OCI-LY3 (cell line): ENCODE data around the gene NFX1.

Experiments used
- H2AFZ ChIP-seq: fragments of 200-600, 300-600 bp; shearing (Covaris generic); 2 replicates; pipeline ENCODE4 v1.6.0; 2014; ENCODE audit warnings: antibody characterized with exemption, low read depth, low read length
- H3K27ac ChIP-seq: fragments of 200-600, 300-600 bp; sonication (generic); 2 replicates; pipeline ENCODE4 v1.5.1; 2014; ENCODE audit warnings: mild to moderate bottlenecking, low read length, moderate library complexity, mixed read lengths
- H3K27me3 ChIP-seq: fragments of 200-600, 300-600 bp; sonication (generic); 2 replicates; pipeline ENCODE4 v1.6.1; 2014; ENCODE audit warnings: low read depth, low read length, mixed read lengths
- H3K36me3 ChIP-seq: fragments of 200-600, 300-600 bp; sonication (generic); replicated peaks from 2 replicates; pipeline ENCODE3; 2014; ENCODE audit warnings: low read depth, low read length, mixed read lengths
- H3K4me1 ChIP-seq: fragments of 300-600, 200-600 bp; sonication (generic); 2 replicates; pipeline ENCODE4 v1.6.1; 2014; ENCODE audit warnings: low read length, mixed read lengths
- H3K4me2 ChIP-seq: fragments of 200-600, 300-600 bp; sonication (generic); 2 replicates; pipeline ENCODE4 v1.6.1; 2014; ENCODE audit warnings: low read length, mixed read lengths
- H3K4me3 ChIP-seq: fragments of 300-600, 200-600 bp; sonication (generic); 2 replicates; pipeline ENCODE4 v1.5.1; 2014; ENCODE audit warnings: antibody characterized with exemption, mild to moderate bottlenecking, low read length, moderate library complexity
- H3K79me2 ChIP-seq: fragments of 300-600, 200-600 bp; shearing (Covaris generic); 2 replicates; pipeline ENCODE4 v1.6.1; 2014; ENCODE audit warnings: mild to moderate bottlenecking, low read length, mixed read lengths
- H3K9ac ChIP-seq: fragments of 300-600, 200-600 bp; shearing (Covaris generic); 2 replicates; pipeline ENCODE4 v1.6.0; 2014; ENCODE audit warnings: mild to moderate bottlenecking, low read length, moderate library complexity
- H3K9me3 ChIP-seq: fragments of 200-600, 300-600 bp; shearing (Covaris generic); 2 replicates; pipeline ENCODE4 v1.6.1; 2014; ENCODE audit warnings: low read length, mixed read lengths; ENCODE audit not compliant: insufficient read depth
- H4K20me1 ChIP-seq: fragments of 200-600, 300-600 bp; sonication (generic); 2 replicates; pipeline ENCODE4 v1.6.1; 2016; ENCODE audit warnings: low read length, mixed read lengths; ENCODE audit not compliant: insufficient read depth
- EZH2phosphoT487 ChIP-seq: fragments of 200-600 bp; shearing (Covaris generic); IDR thresholded peaks from 2 replicates; pipeline ENCODE4 v1.6.1; 2018; ENCODE audit warnings: antibody characterized with exemption, mixed run types, low read depth
- TF ChIP-seq, protein P1 (sequence below): fragments of 200-600, 300-600 bp; sonication (generic); IDR thresholded peaks from 2 replicates; pipeline ENCODE4 v1.5.1; 2014; ENCODE audit warnings: antibody characterized with exemption, low read length, low read depth

The NFX1 gene

DNA sequence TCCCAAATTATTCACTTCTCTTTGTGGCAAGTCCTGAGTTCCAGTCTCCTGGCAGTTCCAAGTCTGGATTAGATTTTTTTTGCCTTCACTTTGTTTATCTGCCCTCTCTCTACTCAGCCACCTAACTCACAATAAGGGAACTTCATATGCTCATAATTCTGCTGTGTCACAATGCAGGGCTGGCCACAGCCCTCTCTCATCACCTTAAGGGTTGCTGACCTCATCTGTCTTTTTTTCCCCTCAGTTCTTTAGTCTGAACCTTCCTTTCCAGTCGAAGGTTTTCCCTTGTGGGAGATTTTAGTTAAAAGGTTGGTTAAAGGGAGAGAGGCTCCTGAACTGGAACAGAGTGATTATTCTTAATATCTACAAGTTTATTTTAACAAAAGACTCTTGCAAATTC lies 29.9 kb upstream of the NFX1 start:
- Histone ChIP-seq H3K27me3 (no peaks in the 10 kb centered on the region), H2AFZ (no peak overlapping the region), H3K4me3 (no peak overlapping the region), H3K27ac (no peak overlapping the region), H3K4me2 (no peak overlapping the region), H3K9ac (no peak overlapping the region), H3K79me2 (peaks cover 34% of the 10 kb centered on the region), H3K36me3 (peaks cover 52% of the 10 kb centered on the region), H3K9me3 (no peaks in the 10 kb centered on the region), H3K4me1 (peaks cover 8% of the 10 kb centered on the region), H4K20me1 (no peaks in the 10 kb centered on the region)
- TF ChIP-seq EZH2phosphoT487: no peak
- TF ChIP-seq, protein P1, sequence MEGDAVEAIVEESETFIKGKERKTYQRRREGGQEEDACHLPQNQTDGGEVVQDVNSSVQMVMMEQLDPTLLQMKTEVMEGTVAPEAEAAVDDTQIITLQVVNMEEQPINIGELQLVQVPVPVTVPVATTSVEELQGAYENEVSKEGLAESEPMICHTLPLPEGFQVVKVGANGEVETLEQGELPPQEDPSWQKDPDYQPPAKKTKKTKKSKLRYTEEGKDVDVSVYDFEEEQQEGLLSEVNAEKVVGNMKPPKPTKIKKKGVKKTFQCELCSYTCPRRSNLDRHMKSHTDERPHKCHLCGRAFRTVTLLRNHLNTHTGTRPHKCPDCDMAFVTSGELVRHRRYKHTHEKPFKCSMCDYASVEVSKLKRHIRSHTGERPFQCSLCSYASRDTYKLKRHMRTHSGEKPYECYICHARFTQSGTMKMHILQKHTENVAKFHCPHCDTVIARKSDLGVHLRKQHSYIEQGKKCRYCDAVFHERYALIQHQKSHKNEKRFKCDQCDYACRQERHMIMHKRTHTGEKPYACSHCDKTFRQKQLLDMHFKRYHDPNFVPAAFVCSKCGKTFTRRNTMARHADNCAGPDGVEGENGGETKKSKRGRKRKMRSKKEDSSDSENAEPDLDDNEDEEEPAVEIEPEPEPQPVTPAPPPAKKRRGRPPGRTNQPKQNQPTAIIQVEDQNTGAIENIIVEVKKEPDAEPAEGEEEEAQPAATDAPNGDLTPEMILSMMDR: no peak

DNA sequence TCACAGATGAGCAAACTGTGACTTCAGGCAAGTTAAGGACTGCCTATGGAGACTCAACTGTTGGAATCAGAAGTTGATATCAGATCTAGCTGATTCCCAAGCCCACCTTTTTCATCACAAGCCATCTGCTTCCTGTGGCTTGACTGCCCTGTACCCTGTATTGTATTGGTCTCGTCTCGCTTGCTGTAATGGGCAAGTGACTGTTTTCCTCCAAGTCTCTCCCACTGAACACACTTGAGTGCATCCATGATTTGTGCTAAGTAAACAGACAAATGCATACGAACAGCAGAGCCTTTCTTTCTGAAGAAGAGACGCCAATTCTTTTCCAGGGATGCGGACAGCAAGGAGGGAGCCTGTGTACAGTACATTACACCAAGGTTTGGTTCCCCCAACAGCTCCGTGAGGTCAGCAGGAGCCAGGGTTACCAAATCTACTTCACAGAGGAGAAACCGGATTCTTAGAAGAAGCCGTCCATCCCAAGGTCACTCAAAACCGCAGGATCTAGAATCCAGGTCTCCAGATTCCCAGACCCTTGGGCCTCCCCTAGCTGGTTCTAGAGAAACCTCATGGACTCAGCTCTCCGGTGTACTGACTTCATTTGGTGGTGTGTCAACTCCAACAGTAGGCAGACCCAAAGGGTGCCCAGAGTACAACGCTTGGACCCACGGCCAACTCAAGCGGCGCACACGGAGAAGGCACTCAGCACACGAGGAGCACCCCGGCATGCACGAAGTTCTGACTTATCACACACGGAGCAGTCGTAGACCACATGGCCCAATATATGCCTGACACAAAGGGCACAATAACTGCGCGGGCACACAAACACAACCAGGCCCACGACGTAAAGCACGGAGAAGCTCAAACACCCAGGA lies 26.9 kb upstream of the NFX1 start:
- H2AFZ ChIP-seq: peak overlapping the region; percentile 22; the same call in 1 of the 2 replicates
- peaks cover 36% of the 10 kb centered on the region for H3K36me3 ChIP-seq
- H3K4me2 ChIP-seq: peak overlapping the region; percentile 82
- no peaks in the 10 kb centered on the region for H3K9me3 ChIP-seq
- H3K27me3 ChIP-seq: no peaks in the 10 kb centered on the region
- peaks cover 40% of the 10 kb centered on the region for H3K79me2 ChIP-seq
- no peak for TF ChIP-seq EZH2phosphoT487
- TF ChIP-seq, protein P1: no peak
- no peaks in the 10 kb centered on the region for H4K20me1 ChIP-seq
- peaks cover 11% of the 10 kb centered on the region for H3K4me1 ChIP-seq
- H3K4me3 ChIP-seq: peak overlapping the region; percentile 86
- peak overlapping the region; percentile 87 for H3K9ac ChIP-seq
- H3K27ac ChIP-seq: peak overlapping the region; percentile 53

GRCh38 chr9:33264003-33264472 lies 26.3 kb upstream of the NFX1 start:
- TF ChIP-seq EZH2phosphoT487: no peak
- no peaks in the 10 kb centered on the region for H4K20me1 ChIP-seq
- H3K4me1 ChIP-seq: peaks cover 11% of the 10 kb centered on the region
- H3K9ac ChIP-seq: peak overlapping the region; percentile 87
- peaks cover 36% of the 10 kb centered on the region for H3K36me3 ChIP-seq
- no peaks in the 10 kb centered on the region for H3K9me3 ChIP-seq
- H3K79me2 ChIP-seq: peaks cover 40% of the 10 kb centered on the region
- H3K4me2 ChIP-seq: peak overlapping the region; percentile 82
- H3K27me3 ChIP-seq: no peaks in the 10 kb centered on the region
- peak overlapping the region; percentile 86 for H3K4me3 ChIP-seq
- peak overlapping the region; percentile 53 for H3K27ac ChIP-seq
- peak overlapping the region; percentile 22; the same call in 1 of the 2 replicates for H2AFZ ChIP-seq

- peak within 1 kb of the TSS; percentile 87 for H3K9ac ChIP-seq
- peak within 1 kb of the TSS; percentile 99 for H3K4me2 ChIP-seq
- H3K4me3 ChIP-seq: peak within 1 kb of the TSS; percentile 86
- TF ChIP-seq, protein P1: no peak; the same call in 1 of the 2 replicates
- TF ChIP-seq EZH2phosphoT487: no peak
- H3K27ac ChIP-seq: peak within 1 kb of the TSS; percentile 53
- H2AFZ ChIP-seq: peak within 1 kb of the TSS; percentile 22; the same call in 1 of the 2 replicates
- peaks cover 40% of the 10 kb centered on the region for H3K79me2 ChIP-seq
- no peaks in the 10 kb centered on the region for H3K27me3 ChIP-seq
- H3K36me3 ChIP-seq: peaks cover 33% of the 10 kb centered on the region
- H3K9me3 ChIP-seq: no peaks in the 10 kb centered on the region
- peaks cover 11% of the 10 kb centered on the region for H3K4me1 ChIP-seq
- H4K20me1 ChIP-seq: no peaks in the 10 kb centered on the region
Observed at GRCh38 chr9:33264473-33265177, 25.7 kb upstream of the NFX1 start, which contains the start of the genes BAG1 and CHMP5. BAG1 (minus strand) TSS chr9:33264708. CHMP5 (plus strand) TSS chr9:33265049; CDS start chr9:33265079, 30 bp downstream.
